Retinal pigment epithelial cell (primary cell): Measurements from ENCODE around the gene FMNL1.

ENCODE experiments used
- DNase-seq: peaks from one replicate; pipeline ENCODE4 v3.0.0-alpha.2; 2010; ENCODE audit warnings: low read depth
- H3K4me3 ChIP-seq: 2 replicates; pipeline ENCODE4 v1.5.1; 2011; ENCODE audit warnings: mild to moderate bottlenecking, low read length, control low read depth, moderate library complexity
- CTCF ChIP-seq: conservative IDR thresholded peaks from 2 replicates; pipeline ENCODE4 v1.5.1; 2011; ENCODE audit warnings: low read depth, low read length, control low read depth, inconsistent platforms

The FMNL1 gene

GRCh38 chr17:45291171-45291805 lies 69.6 kb downstream of the FMNL1 start:
- H3K4me3 ChIP-seq: no peak overlapping the region
- DNase-seq: no peak
- TF ChIP-seq CTCF: no peak

GRCh38 chr17:45292696-45293412 lies 71.2 kb downstream of the FMNL1 start:
- TF ChIP-seq CTCF: no peak
- H3K4me3 ChIP-seq: no peak overlapping the region
- no peak for DNase-seq

GRCh38 chr17:45293413-45294211 lies 71.9 kb downstream of the FMNL1 start:
- TF ChIP-seq CTCF: peak; percentile 7
- peak; percentile 79 for DNase-seq
- H3K4me3 ChIP-seq: no peak overlapping the region

- no peak for TF ChIP-seq CTCF
- peak; percentile 91 for DNase-seq
- no peak overlapping the region for H3K4me3 ChIP-seq
Measured at GRCh38 chr17:45294506-45294905, 72.8 kb downstream of the FMNL1 start.

GRCh38 chr17:45296003-45296832 lies 74.5 kb downstream of the FMNL1 start:
- H3K4me3 ChIP-seq: no peak overlapping the region
- TF ChIP-seq CTCF: no peak
- DNase-seq: no peak

- no peak overlapping the region for H3K4me3 ChIP-seq
- TF ChIP-seq CTCF: no peak
Measured at GRCh38 chr17:45296833-45297124, 75.1 kb downstream of the FMNL1 start.

More at GRCh38 chr17:45296833-45297124, 75.1 kb downstream of the FMNL1 start:
- DNase-seq: no peak
